NCI-H2107 (cell line): Measurements from ENCODE around the gene PABPN1.

Source experiments
- DNase-seq: peaks from one replicate; lab custom pipeline; 2025; lab: John Stamatoyannopoulos, UW

Gene PABPN1

GRCh38 chr14:23326491-23327332, 5.5 kb downstream of the PABPN1 start:
- no peak for DNase-seq

GRCh38 chr14:23327947-23328744, 6.9 kb downstream of the PABPN1 start:
- DNase-seq = peak; percentile 68

GRCh38 chr14:23335623-23336022, 14.4 kb downstream of the PABPN1 start:
- no peak for DNase-seq

- DNase-seq = no peak
These were observed 18.4 kb downstream of the PABPN1 start for GRCh38 chr14:23339506-23340268.

GRCh38 chr14:23344481-23344880, 23.2 kb downstream of the PABPN1 start:
- DNase-seq = no peak

- no peak for DNase-seq
These were observed 24.9 kb downstream of the PABPN1 start for GRCh38 chr14:23345987-23346692.

GRCh38 chr14:23346693-23347405, 25.6 kb downstream of the PABPN1 start:
- no peak for DNase-seq

GRCh38 chr14:23347406-23348296, 26.4 kb downstream of the PABPN1 start:
- no peak for DNase-seq

GRCh38 chr14:23348297-23348655, 27.0 kb downstream of the PABPN1 start:
- no peak for DNase-seq

GRCh38 chr14:23349156-23349845, 28.0 kb downstream of the PABPN1 start:
- DNase-seq = no peak

- no peak for DNase-seq
These were observed 30.6 kb downstream of the PABPN1 start for GRCh38 chr14:23351681-23352505.

- peak; percentile 62 for DNase-seq
These were observed 31.5 kb downstream of the PABPN1 start, which contains the start of gene SLC22A17 for GRCh38 chr14:23352506-23353432. Gene SLC22A17 (minus strand): TSS chr14:23352887.

GRCh38 chr14:23353433-23353780, 32.1 kb downstream of the PABPN1 start:
- no peak for DNase-seq

- no peak for DNase-seq
These were observed 33.7 kb downstream of the PABPN1 start for GRCh38 chr14:23354990-23355389.

GRCh38 chr14:23355871-23356435, 34.7 kb downstream of the PABPN1 start:
- no peak for DNase-seq

- DNase-seq = no peak
These were observed 35.4 kb downstream of the PABPN1 start for GRCh38 chr14:23356662-23357061.

- DNase-seq = no peak
These were observed 36.0 kb downstream of the PABPN1 start for GRCh38 chr14:23357261-23357660.
